ENCODE data around the gene DNAH1.

The DNAH1 gene

GRCh38 chr3:52361454-52361853, 45.3 kb downstream of the DNAH1 start:
- no peak for DNase-seq

GRCh38 chr3:52361898-52362297, 45.8 kb downstream of the DNAH1 start:
- no peak for DNase-seq

- no peak for DNase-seq
Measured at GRCh38 chr3:52364322-52365035, 48.4 kb downstream of the DNAH1 start.

GRCh38 chr3:52366527-52366926, 50.4 kb downstream of the DNAH1 start:
- no peak for DNase-seq

GRCh38 chr3:52367891-52368880, 52.1 kb downstream of the DNAH1 start:
- DNase-seq, result no peak

- no peak for DNase-seq
Measured at GRCh38 chr3:52370531-52370930, 54.4 kb downstream of the DNAH1 start.

- DNase-seq, result no peak
Measured at GRCh38 chr3:52372822-52373504, 56.8 kb downstream of the DNAH1 start.

GRCh38 chr3:52373676-52374075, 57.6 kb downstream of the DNAH1 start:
- no peak for DNase-seq

GRCh38 chr3:52374173-52374572, 58.1 kb downstream of the DNAH1 start:
- DNase-seq, result no peak

- DNase-seq, result no peak
Measured at GRCh38 chr3:52379610-52380009, 63.5 kb downstream of the DNAH1 start.

GRCh38 chr3:52380023-52380422, 63.9 kb downstream of the DNAH1 start:
- DNase-seq, result no peak

- DNase-seq, result no peak
Measured at GRCh38 chr3:52381623-52382022, 65.5 kb downstream of the DNAH1 start.

GRCh38 chr3:52383446-52383845, 67.3 kb downstream of the DNAH1 start:
- DNase-seq, result no peak

- DNase-seq, result no peak
Measured at GRCh38 chr3:52384019-52384761, 68.1 kb downstream of the DNAH1 start.

- DNase-seq, result no peak
Measured at GRCh38 chr3:52385157-52385556, 69.0 kb downstream of the DNAH1 start.

- no peak for DNase-seq
Measured at GRCh38 chr3:52387481-52387880, 71.4 kb downstream of the DNAH1 start.

GRCh38 chr3:52388348-52388821, 72.3 kb downstream of the DNAH1 start:
- DNase-seq, result no peak

GRCh38 chr3:52388933-52389332, 72.8 kb downstream of the DNAH1 start:
- DNase-seq, result no peak

- no peak for DNase-seq
Measured at GRCh38 chr3:52391096-52391495, 75.0 kb downstream of the DNAH1 start.

GRCh38 chr3:52392216-52392930, 76.3 kb downstream of the DNAH1 start:
- no peak for DNase-seq

- DNase-seq, result peak in 1 of 2 experiments; percentile 36
Measured at GRCh38 chr3:52393131-52393807, 77.2 kb downstream of the DNAH1 start.
